ENCODE data around the gene UPK1B. TPM values are rescaled to one million over a fixed set of nuclear protein-coding genes. Genes with fewer than 3 reads are reported as not detected.

Gene UPK1B
- total RNA-seq, 1 experiment from 2014 or later, result 1.0 TPM

- Histone ChIP-seq H4K91ac (ENCODE audit: insufficient read length, low read depth, low read length) (no peak overlapping the region), H3K4me1 (ENCODE audit: insufficient read depth, low read length) (no peaks in the 10 kb centered on the region), H2AFZ (ENCODE audit: low read length) (no peak overlapping the region), H3K4ac (ENCODE audit: low read depth, low read length) (no peak overlapping the region), H3K27me3 (ENCODE audit: insufficient read depth, low read length) (no peaks in the 10 kb centered on the region), H2BK15ac (ENCODE audit: low read depth, low read length) (no peak overlapping the region), H4K8ac (replicated peaks; ENCODE audit: insufficient read length, low read depth, low read length) (no peak overlapping the region), H2AK5ac (ENCODE audit: insufficient read length, low read length) (no peak overlapping the region), H3K4me2 (ENCODE audit: insufficient read depth, insufficient read length, low read length) (no peak overlapping the region), H3K27ac (ENCODE audit: insufficient read length, low read depth, low read length) (no peak overlapping the region), H3T11ph (ENCODE audit: low read length) (no peak overlapping the region), H2BK120ac (ENCODE audit: low read depth, low read length, poor library complexity, severe bottlenecking) (no peak overlapping the region), H2BK20ac (ENCODE audit: low read depth, low read length, poor library complexity, severe bottlenecking) (no peak overlapping the region), H3K14ac (ENCODE audit: insufficient read depth, low read length) (no peak overlapping the region), H3K23me2 (ENCODE audit: insufficient read length, low read depth, low read length, poor library complexity, severe bottlenecking) (no peaks in the 10 kb centered on the region), H3K79me1 (ENCODE audit: insufficient read depth, low read depth, low read length, poor library complexity, severe bottlenecking) (no peaks in the 10 kb centered on the region), H4K20me1 (ENCODE audit: control insufficient read depth, insufficient read depth, insufficient read length) (no peaks in the 10 kb centered on the region), H3K18ac (ENCODE audit: insufficient read length, low read depth, low read length) (no peak overlapping the region), H3K79me2 (ENCODE audit: insufficient read depth, low read length) (no peaks in the 10 kb centered on the region), H3K9me3 (ENCODE audit: control insufficient read depth, low read depth, low read length) (no peaks in the 10 kb centered on the region), H3K56ac (ENCODE audit: insufficient read length, low read depth, low read length) (no peak overlapping the region), H2BK5ac (ENCODE audit: insufficient read length, low read length) (no peak overlapping the region), H3K23ac (ENCODE audit: insufficient read length, low read depth, low read length) (no peak overlapping the region), H4K5ac (ENCODE audit: insufficient read length, low read depth, low read length) (no peak overlapping the region), H3K9ac (ENCODE audit: extremely low read depth, insufficient read length, low read length) (no peak overlapping the region), H2BK12ac (ENCODE audit: insufficient read length, low read depth, low read length) (no peak overlapping the region)
- no peak for DNase-seq
- H3K9me3 Mint-ChIP-seq, result no peaks in the 10 kb centered on the region; a peak in 1 of 5 replicates
- no peaks in the 10 kb centered on the region for H3K36me3 Mint-ChIP-seq (ENCODE audit: insufficient read depth in 1 of 3, low read depth in 3 of 3)
- peaks cover 7 to 8% of the 10 kb centered on the region in 2 experiments for H3K4me1 Mint-ChIP-seq
- no peak overlapping the region for H3K4me3 Mint-ChIP-seq
- no peak overlapping the region for H3K27ac Mint-ChIP-seq
- peaks cover 13% of the 10 kb centered on the region for H3K27me3 Mint-ChIP-seq (ENCODE audit: low read depth)
- TF ChIP-seq CTCF (conservative IDR thresholded peaks at IDR 0.05), result no peak
- no CpG with 5 or more reads among the region's 4 CpGs for WGBS (ENCODE audit: extremely low coverage, insufficient read length, low lambda C conversion rate)
These were observed 3.9 kb downstream of the UPK1B start for GRCh38 chr3:119177321-119177720.
